ENCODE measurements around the gene ASL.
A peak's percentile ranks its signal among the peaks of the same experiment; 100 is the strongest.
"Not testable (repeated sequence)": the region's sequence is repeated elsewhere in the genome, so short reads cannot be mapped to it uniquely, and the experiment has no call there.

Gene ASL

DNA sequence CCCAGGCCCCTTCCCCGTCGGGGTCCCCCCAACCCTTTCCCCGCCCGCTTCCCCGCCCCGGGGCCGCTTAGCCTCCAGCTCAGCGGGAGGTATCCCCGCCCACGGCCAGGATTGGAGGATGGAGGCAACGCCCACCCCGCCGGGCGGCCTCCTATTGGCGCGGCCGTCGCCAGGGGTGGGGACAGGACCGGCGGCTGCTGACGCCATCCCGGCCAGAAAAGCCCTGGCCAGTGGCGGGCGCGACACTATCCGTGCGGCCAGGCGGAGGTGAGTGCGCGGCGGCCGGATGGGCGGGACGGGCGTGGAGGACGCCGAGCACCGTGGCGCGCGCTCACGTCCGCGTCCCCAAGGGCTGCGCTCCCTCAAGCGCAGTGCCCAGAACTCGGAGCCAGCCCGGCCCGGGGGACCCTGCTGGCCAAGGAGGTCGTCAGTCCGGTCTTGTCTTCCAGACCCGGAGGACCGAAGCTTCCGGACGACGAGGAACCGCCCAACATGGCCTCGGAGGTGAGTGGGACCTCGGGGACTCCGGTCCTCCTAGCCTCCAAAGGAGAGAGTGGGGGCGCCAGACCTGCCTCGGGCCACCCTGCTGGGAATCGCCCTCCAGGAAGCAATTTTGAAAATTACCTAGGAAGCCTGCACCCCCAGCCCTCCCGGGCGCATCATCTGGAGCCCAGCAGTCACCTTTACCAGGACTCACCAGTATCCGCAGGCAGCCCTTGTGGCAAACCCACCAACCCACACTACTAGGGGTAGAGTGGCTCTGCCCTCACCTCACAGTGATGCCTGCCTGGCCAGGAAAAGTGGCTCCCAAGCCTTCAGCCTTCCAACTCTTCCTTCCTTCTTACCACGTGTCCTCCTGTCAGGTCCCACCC is at the start of gene ASL:
TSS of gene ASL (plus strand) at position 230 of the 872 bp plus-strand sequence. CDS start at position 493, 263 bp downstream.
- H3K4me3 ChIP-seq (ENCODE audit: severe bottlenecking), result peak within 1 kb of the TSS; percentile 65
- peak within 1 kb of the TSS; percentile 31 for H3K27ac ChIP-seq (ENCODE audit: poor library complexity, severe bottlenecking)
- H3K27me3 ChIP-seq (ENCODE audit: insufficient read depth, poor library complexity, severe bottlenecking), result no peaks in the 10 kb centered on the region
- no peaks in the 10 kb centered on the region for H3K9me3 ChIP-seq (ENCODE audit: severe bottlenecking)
- peak; percentile 98 for ATAC-seq (ENCODE audit: low read depth)
- H3K4me1 ChIP-seq (ENCODE audit: insufficient read depth, poor library complexity, severe bottlenecking), result peaks cover 8% of the 10 kb centered on the region
- TF ChIP-seq, protein P1, sequence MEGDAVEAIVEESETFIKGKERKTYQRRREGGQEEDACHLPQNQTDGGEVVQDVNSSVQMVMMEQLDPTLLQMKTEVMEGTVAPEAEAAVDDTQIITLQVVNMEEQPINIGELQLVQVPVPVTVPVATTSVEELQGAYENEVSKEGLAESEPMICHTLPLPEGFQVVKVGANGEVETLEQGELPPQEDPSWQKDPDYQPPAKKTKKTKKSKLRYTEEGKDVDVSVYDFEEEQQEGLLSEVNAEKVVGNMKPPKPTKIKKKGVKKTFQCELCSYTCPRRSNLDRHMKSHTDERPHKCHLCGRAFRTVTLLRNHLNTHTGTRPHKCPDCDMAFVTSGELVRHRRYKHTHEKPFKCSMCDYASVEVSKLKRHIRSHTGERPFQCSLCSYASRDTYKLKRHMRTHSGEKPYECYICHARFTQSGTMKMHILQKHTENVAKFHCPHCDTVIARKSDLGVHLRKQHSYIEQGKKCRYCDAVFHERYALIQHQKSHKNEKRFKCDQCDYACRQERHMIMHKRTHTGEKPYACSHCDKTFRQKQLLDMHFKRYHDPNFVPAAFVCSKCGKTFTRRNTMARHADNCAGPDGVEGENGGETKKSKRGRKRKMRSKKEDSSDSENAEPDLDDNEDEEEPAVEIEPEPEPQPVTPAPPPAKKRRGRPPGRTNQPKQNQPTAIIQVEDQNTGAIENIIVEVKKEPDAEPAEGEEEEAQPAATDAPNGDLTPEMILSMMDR (IDR thresholded peaks at IDR 0.05; ENCODE audit: poor library complexity, severe bottlenecking), result no peak
- H3K36me3 ChIP-seq (ENCODE audit: low read depth), result peaks cover 14% of the 10 kb centered on the region
- DNase-seq (ENCODE audit: low spot score), result peak; percentile 90

DNA sequence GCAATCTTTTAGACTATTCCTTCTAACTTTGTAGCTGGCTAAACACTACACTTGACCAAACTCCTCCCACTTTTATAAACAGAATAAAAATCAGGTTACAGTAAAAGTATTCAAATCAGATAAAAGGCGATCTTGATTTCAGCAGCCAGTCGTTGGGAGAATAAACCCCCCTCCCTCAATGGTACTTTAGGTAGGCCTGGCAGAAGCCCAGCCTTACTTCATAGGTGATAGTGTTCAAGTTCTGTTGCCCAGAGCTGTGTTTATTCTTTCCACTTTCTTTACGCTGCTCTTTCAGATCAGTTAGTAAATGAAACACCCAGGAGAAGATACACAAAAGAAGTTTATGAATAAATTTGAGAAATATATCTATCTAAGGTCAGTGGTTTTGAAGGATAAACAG is 47.3 kb upstream of the ASL start:
- H3K9me3 ChIP-seq (ENCODE audit: severe bottlenecking); H3K4me1 ChIP-seq (ENCODE audit: insufficient read depth, poor library complexity, severe bottlenecking); H3K36me3 ChIP-seq (ENCODE audit: low read depth); H3K27me3 ChIP-seq (ENCODE audit: insufficient read depth, poor library complexity, severe bottlenecking); H3K4me3 ChIP-seq (ENCODE audit: severe bottlenecking); H3K27ac ChIP-seq (ENCODE audit: poor library complexity, severe bottlenecking); ATAC-seq (ENCODE audit: low read depth); DNase-seq (ENCODE audit: low spot score): not testable (repeated sequence)

DNA sequence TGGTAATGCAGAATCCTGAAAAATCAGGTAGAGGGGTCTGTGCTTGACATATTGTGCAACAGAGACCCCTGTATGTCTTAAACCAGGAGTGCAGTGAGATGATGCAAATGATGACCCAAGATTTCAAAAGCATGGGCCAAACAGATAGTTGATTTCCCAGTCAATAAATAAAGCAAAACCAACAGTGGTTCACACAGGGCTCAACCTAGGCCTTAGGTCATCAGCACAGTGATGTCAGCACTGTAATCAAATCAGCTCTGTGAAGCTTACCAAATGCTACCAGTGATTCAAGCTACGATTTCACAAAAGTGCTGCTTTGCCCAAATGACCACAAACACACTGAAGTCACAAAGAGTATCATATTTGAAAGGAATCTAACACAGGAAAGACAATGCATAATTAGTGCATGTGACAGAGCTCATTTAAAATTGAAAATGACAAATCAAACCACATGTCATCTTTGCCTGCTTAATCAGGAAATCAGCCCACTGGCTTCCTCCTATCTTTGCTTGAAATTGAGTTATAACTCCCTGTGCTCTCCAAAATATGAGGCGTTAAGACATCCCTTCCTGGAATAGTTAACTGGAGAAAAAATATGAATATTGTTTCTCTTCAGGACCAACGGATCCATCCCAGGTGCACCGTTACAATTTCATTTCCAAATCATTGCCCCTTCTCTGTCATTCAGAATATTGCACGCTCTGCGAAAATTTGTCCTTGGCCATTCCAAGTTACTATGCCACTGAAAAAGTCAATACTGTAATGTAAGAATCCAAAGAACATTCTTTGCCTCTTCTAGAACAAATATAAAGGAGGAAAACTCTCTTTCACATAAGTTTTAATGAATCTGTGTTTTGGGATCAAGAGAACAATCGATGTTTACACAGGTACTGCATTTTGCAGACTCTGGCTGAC is 41.9 kb upstream of the ASL start:
- Histone ChIP-seq H3K36me3 (ENCODE audit: low read depth) (no peaks in the 10 kb centered on the region), H3K27me3 (ENCODE audit: insufficient read depth, poor library complexity, severe bottlenecking) (no peaks in the 10 kb centered on the region), H3K27ac (ENCODE audit: poor library complexity, severe bottlenecking) (no peak overlapping the region), H3K4me3 (ENCODE audit: severe bottlenecking) (no peak overlapping the region), H3K4me1 (ENCODE audit: insufficient read depth, poor library complexity, severe bottlenecking) (no peaks in the 10 kb centered on the region), H3K9me3 (ENCODE audit: severe bottlenecking) (no peaks in the 10 kb centered on the region)
- no peak for DNase-seq (ENCODE audit: low spot score)
- TF ChIP-seq, protein P1 (IDR thresholded peaks at IDR 0.05; ENCODE audit: poor library complexity, severe bottlenecking), result no peak
- no peak for ATAC-seq (ENCODE audit: low read depth)

DNA sequence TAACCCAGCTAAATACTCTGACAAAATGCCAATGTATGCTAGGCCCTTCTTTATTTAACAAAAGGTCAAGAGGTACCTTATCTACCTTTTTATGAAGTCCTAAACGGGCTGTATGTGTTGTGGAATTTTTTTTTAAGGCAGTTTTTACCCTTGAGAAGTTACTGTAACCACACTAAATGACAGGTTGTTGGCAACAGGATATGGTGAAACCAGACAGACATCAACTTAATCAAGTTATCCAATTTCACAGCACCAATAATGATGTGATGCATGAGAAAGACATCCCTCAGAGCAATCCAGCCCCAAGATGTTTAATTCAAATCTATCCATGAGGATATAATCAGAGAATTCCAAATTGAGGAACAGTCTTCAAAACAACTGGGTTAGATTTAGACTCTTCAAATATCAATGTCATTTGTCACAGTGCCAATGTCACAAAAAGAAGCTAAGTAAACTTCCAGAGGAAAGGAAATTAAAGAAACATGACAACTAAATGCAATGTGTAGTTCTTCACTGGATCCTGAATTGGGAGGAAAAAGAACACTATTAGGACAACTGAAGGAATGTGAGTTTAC is 41.1 kb upstream of the ASL start:
- H3K4me3 ChIP-seq (ENCODE audit: severe bottlenecking); H3K4me1 ChIP-seq (ENCODE audit: insufficient read depth, poor library complexity, severe bottlenecking); H3K27ac ChIP-seq (ENCODE audit: poor library complexity, severe bottlenecking); H3K9me3 ChIP-seq (ENCODE audit: severe bottlenecking); H3K36me3 ChIP-seq (ENCODE audit: low read depth); DNase-seq (ENCODE audit: low spot score); H3K27me3 ChIP-seq (ENCODE audit: insufficient read depth, poor library complexity, severe bottlenecking): not testable (repeated sequence)
- ATAC-seq (ENCODE audit: low read depth), result 0 out of 3 replicates have a peak, but pooled peaks have one; percentile 23

DNA sequence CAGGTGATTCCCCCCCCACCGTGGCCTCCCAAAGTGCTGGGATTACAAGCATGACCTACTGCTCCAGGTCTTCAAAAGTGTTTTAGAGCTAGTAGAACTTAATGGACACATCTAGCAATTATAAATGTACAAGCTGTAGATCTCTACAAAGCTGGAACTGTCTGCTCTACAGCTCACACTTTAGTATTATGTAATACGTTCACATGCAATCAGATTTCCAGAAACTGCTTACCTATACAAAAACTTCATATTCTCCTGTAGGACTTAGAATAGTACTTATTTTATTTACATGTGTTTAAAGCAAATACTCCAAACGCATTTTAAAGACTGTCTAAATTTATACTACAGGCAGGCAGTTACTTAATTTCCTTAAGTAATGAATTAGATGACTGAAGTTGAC is 39.2 kb upstream of the ASL start:
- ATAC-seq (ENCODE audit: low read depth), result no peak
- TF ChIP-seq, protein P1 (IDR thresholded peaks at IDR 0.05; ENCODE audit: poor library complexity, severe bottlenecking), result no peak

More for the DNA sequence above, 39.2 kb upstream of the ASL start:
- DNase-seq (ENCODE audit: low spot score), result no peak
- H3K36me3 ChIP-seq (ENCODE audit: low read depth), result no peaks in the 10 kb centered on the region
- H3K27ac ChIP-seq (ENCODE audit: poor library complexity, severe bottlenecking), result no peak overlapping the region
- no peaks in the 10 kb centered on the region for H3K4me1 ChIP-seq (ENCODE audit: insufficient read depth, poor library complexity, severe bottlenecking)
- H3K9me3 ChIP-seq (ENCODE audit: severe bottlenecking), result no peaks in the 10 kb centered on the region
- no peaks in the 10 kb centered on the region for H3K27me3 ChIP-seq (ENCODE audit: insufficient read depth, poor library complexity, severe bottlenecking)
- no peak overlapping the region for H3K4me3 ChIP-seq (ENCODE audit: severe bottlenecking)
